DMS 273 treated with DMSO at 0.1 percent for 48 hours (cell line): ENCODE data around the gene TSSK3.
A peak's percentile ranks its signal among the peaks of the same experiment; 100 is the strongest.

ENCODE experiments used
- DNase-seq: peaks from one replicate; lab custom pipeline; 2025; lab: John Stamatoyannopoulos, UW

The TSSK3 gene

DNA sequence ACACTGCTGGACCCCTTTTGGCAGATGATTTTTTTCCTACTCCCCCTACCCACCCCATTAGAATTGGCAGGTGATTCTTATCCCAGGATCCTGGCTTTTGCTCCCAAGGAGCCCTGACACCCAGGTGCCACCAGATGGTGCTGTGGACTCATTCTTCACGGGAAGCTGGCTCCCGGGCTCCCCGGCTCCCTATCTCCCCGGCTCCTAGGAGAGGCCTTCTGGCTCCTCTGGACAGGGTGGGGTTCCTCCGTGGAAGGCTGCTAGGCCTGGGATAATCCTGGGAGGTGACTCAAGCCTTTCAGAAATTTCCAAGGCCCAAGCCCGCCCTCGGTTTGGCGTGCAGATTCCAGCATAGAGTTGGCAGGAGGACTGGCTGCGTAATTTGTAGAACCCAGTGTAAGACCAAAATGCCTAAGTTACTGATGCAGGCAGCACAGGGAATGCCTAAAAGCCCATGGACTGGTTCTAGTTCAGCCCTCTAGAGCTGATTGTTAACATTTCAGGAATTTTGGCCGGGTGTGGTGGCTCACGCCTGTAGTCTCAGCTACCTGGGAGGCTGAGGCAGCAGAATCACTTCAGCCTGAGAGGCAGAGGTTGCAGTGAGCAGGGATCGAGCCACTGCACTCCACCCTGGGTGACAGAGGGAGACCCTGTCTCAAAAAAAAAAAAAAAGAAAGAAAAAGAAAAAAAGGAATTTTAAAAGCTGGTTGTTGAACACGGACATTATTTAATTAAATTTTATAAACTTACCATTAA lies 38.7 kb downstream of the TSSK3 start:
- DNase-seq, result peak; percentile 8

DNA sequence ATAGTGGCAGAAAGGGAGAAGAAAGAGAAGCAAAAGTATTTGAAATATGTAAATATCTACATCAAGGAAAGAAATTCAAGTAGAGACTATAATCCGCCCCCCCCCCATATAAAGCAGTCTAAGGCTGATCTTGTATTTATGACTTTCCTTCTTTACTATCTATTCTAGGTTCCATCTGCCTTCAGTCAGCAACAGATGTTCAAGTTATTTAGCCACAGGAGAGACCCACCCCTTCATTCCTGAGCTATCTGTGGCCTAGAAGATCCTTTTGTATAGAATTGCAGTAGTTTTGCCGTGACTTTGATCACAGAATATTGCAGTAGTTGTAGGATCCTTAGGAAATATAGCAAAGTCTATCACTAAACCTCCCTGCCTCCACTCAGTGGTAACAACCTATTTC lies 42.6 kb downstream of the TSSK3 start:
- DNase-seq, result no peak

DNA sequence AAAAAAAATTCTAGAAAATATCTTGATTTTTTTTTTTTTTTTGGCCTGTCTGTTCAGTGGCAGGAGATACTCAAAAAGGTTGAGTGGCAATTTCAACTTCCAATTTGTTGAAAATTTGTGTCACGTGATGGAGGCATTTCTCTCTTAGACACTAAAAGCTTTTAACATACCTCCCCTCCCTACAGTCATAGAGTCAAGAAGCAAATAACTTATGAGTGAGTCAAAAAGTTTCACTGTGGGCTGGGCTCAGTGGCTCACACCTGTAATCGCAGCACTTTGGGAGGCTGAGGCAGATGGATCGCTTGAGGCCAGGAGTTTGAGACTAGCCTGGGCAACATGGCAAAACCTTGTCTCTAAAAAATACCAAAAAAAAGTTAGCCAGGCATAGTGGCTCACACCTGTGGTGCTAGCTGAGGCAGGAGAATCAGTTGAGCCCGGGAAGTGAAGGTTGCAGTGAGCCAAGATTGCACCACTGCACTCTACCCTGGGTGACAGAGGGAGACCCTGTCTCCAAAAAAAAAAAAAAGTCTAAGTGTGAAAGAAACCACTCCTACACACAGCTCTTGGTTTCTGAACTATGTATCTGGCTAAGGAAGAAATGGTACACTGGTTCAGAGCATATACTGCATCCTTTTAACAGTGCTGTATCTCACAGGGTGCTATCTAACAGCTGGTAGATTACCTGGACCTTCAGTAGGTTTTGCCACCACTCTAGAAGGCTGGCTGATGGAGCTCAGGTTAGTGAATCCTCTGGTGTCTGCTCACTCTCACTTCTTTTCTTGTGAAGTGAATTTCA lies 43.5 kb downstream of the TSSK3 start:
- no peak for DNase-seq

DNA sequence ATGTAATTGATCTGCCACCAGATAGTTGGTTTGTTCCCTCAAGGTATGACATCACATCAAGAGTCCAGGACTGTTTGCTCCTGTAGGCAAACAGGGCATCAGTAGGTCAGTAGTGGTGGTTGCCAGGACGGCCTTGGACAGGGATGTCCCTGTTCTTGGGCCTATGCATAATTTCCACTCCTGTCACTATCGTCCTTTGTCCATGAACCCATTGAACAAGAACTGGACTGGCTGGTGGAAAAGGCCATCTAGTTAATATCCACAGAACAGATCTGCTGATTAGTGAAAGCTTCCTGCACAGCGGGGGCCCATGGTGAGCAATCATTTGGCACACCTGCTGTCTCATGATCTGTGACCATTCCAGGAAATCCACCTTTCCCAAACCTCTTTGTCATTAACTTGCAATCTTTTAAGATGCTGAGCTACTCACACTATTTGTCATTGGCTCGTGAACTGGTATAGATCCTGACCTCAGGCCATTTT lies 44.3 kb downstream of the TSSK3 start:
- no peak for DNase-seq

DNA sequence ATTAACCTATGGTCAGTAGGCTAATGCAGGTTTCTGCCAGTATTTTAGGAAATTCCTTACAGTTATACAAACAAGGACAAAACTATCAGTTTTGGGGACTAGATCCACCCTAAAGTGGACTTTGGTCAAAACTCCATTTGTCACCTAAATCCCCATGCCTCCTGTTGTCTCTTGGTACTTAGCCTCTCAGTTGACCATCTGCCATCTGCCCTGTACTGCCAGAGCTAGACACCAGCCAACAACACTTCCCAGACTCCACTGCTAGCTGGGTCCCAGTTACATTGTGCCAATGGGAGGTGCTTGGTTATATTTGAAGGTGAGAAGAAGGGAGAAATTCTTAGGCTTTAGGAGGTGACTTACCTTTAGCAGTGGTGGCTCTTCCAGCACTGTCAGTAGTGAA lies 48.9 kb downstream of the TSSK3 start:
- DNase-seq, result peak; percentile 31

DNA sequence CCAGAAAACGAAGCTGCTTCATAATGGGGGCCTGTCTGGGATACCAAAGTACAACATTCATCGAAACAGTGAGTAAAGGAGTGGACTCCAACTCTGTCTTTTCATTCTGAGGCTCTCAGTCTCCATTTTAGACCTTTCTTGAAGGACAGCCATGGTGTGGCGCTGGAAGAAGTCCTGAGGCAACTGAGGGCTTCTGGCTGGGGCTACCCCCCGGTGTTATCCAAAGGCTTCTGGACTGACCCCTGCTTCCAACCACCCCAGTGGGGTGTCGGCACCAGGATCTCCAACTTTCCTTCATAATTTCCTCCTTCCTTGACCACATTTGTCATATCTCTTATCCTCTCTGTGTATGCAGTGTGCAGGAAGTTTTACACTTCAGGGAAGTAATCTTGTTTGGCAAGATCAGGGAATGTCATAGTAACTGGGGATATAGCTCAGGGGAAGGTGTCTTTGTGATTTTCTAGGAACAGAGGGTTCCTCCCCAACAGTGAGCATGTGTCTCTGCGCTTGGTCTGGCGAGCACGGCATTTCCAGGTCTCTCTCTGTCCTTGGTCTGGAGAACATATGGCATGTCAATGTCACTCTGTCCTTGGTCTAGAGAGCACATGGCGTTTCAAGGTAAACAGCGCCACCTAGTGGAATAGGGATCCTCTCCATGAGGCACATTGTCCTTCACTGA lies 51.3 kb downstream of the TSSK3 start:
- DNase-seq, result peak; percentile 15
